HG03135 (cell line): ENCODE data around the gene MAP10.

ENCODE experiments used
- ATAC-seq: cut with Tn5 transposase; IDR thresholded peaks from one replicate; pipeline ENCODE4 v1.9.1; 2021; ENCODE audit warnings: mild to moderate bottlenecking, moderate library complexity; ENCODE audit not compliant: unreplicated experiment

The MAP10 gene

GRCh38 chr1:232797856-232798510 lies 7.2 kb upstream of the MAP10 start:
- ATAC-seq = no peak

- no peak for ATAC-seq
Observed at GRCh38 chr1:232798920-232799319, 6.3 kb upstream of the MAP10 start.

- ATAC-seq = no peak
Observed at GRCh38 chr1:232806186-232806510, 932 bp downstream of the MAP10 start.

GRCh38 chr1:232810856-232811255 lies 5.6 kb downstream of the MAP10 start:
- ATAC-seq = no peak

- ATAC-seq = no peak
Observed at GRCh38 chr1:232812560-232812959, 7.3 kb downstream of the MAP10 start.

GRCh38 chr1:232813097-232813496 lies 7.9 kb downstream of the MAP10 start:
- no peak for ATAC-seq

- no peak for ATAC-seq
Observed at GRCh38 chr1:232813760-232814159, 8.5 kb downstream of the MAP10 start.

- no peak for ATAC-seq
Observed at GRCh38 chr1:232816324-232816723, 11.1 kb downstream of the MAP10 start.

GRCh38 chr1:232818040-232818439 lies 12.8 kb downstream of the MAP10 start:
- ATAC-seq = no peak

GRCh38 chr1:232820431-232820830 lies 15.2 kb downstream of the MAP10 start:
- no peak for ATAC-seq

- no peak for ATAC-seq
Observed at GRCh38 chr1:232822530-232822929, 17.3 kb downstream of the MAP10 start.

GRCh38 chr1:232826318-232826717 lies 21.1 kb downstream of the MAP10 start:
- no peak for ATAC-seq

- no peak for ATAC-seq
Observed at GRCh38 chr1:232830661-232831060, 25.4 kb downstream of the MAP10 start.

GRCh38 chr1:232831895-232832294 lies 26.7 kb downstream of the MAP10 start:
- ATAC-seq = no peak

- ATAC-seq = no peak
Observed at GRCh38 chr1:232834066-232834465, 28.9 kb downstream of the MAP10 start.

GRCh38 chr1:232835166-232835565 lies 29.9 kb downstream of the MAP10 start:
- ATAC-seq = no peak

GRCh38 chr1:232837087-232837486 lies 31.9 kb downstream of the MAP10 start:
- ATAC-seq = no peak

GRCh38 chr1:232841823-232842565 lies 36.8 kb downstream of the MAP10 start:
- ATAC-seq = no peak

- no peak for ATAC-seq
Observed at GRCh38 chr1:232844791-232845190, 39.6 kb downstream of the MAP10 start.

GRCh38 chr1:232845406-232845955 lies 40.3 kb downstream of the MAP10 start:
- ATAC-seq = no peak

GRCh38 chr1:232851532-232851931 lies 46.3 kb downstream of the MAP10 start:
- no peak for ATAC-seq

- no peak for ATAC-seq
Observed at GRCh38 chr1:232853994-232854797, 49.0 kb downstream of the MAP10 start.
